ENCODE results near the gene PLCB1.

Gene PLCB1

GRCh38 chr20:8223091-8223870 is 91.2 kb downstream of the PLCB1 start:
- Histone ChIP-seq H3K4me1 (ENCODE audit: control extremely low read depth in 1 of 4, control insufficient read depth in 4 of 4, insufficient read depth in 4 of 4, low read length in 3 of 4) (no peaks in the 10 kb centered on the region), H3K36me3 (ENCODE audit: control insufficient read depth in 4 of 4, insufficient read depth in 4 of 4, low read length in 3 of 4) (peaks cover 0 to 4% (median 2%) of the 10 kb centered on the region in 4 experiments), H3K27me3 (replicated peaks in 2 of 5; ENCODE audit: control insufficient read depth in 4 of 5, insufficient read depth in 5 of 5, low read length in 4 of 5) (no peaks in the 10 kb centered on the region), H3K9me3 (ENCODE audit: control extremely low read depth in 1 of 5, control insufficient read depth in 4 of 5, insufficient read depth in 2 of 5, low read depth in 1 of 5, low read length in 4 of 5) (peaks cover 0 to 12% (median 0%) of the 10 kb centered on the region in 5 experiments), H3K4me3 (ENCODE audit: control insufficient read depth in 1 of 7, extremely low read depth in 1 of 7, insufficient read depth in 4 of 7, low read depth in 2 of 7, low read length in 6 of 7) (no peak overlapping the region), H3K27ac (ENCODE audit: insufficient read depth in 1 of 2, low read depth in 1 of 2, low read length in 2 of 2, poor library complexity in 1 of 2, severe bottlenecking in 2 of 2) (no peak overlapping the region)
- no peak for DNase-seq
- WGBS (ENCODE audit: insufficient coverage): no CpG with 5 or more reads among the region's 2 CpGs
- POLR2A ChIA-PET: no interaction called here
- CTCF ChIA-PET: no interaction called here

GRCh38 chr20:8225658-8226057 is 93.6 kb downstream of the PLCB1 start:
- ChIA-PET POLR2A (no interaction called here), CTCF (interaction anchor here (0.6 kb wide), 1 partner anchor 13 kb away, joined by 3 read pairs; no protein-coding TSS in a partner anchor)
- Histone ChIP-seq H3K27me3 (replicated peaks in 2 of 5; ENCODE audit: control insufficient read depth in 4 of 5, insufficient read depth in 5 of 5, low read length in 4 of 5) (no peaks in the 10 kb centered on the region), H3K36me3 (ENCODE audit: control insufficient read depth in 4 of 4, insufficient read depth in 4 of 4, low read length in 3 of 4) (peaks cover 0 to 5% (median 2%) of the 10 kb centered on the region in 4 experiments), H3K27ac (ENCODE audit: insufficient read depth in 1 of 2, low read depth in 1 of 2, low read length in 2 of 2, poor library complexity in 1 of 2, severe bottlenecking in 2 of 2) (no peak overlapping the region), H3K4me1 (ENCODE audit: control extremely low read depth in 1 of 4, control insufficient read depth in 4 of 4, insufficient read depth in 4 of 4, low read length in 3 of 4) (no peaks in the 10 kb centered on the region), H3K4me3 (ENCODE audit: control insufficient read depth in 1 of 7, extremely low read depth in 1 of 7, insufficient read depth in 4 of 7, low read depth in 2 of 7, low read length in 6 of 7) (no peak overlapping the region), H3K9me3 (ENCODE audit: control extremely low read depth in 1 of 5, control insufficient read depth in 4 of 5, insufficient read depth in 2 of 5, low read depth in 1 of 5, low read length in 4 of 5) (peaks cover 0 to 12% (median 0%) of the 10 kb centered on the region in 5 experiments)
- 100% methylated on average over 1 of the region's 3 CpGs for WGBS (ENCODE audit: insufficient coverage)
- DNase-seq: no peak

GRCh38 chr20:8226106-8226505 is 94.0 kb downstream of the PLCB1 start:
- ChIA-PET CTCF (no interaction called here), POLR2A (no interaction called here)
- no peak for DNase-seq
- Histone ChIP-seq H3K4me1 (ENCODE audit: control extremely low read depth in 1 of 4, control insufficient read depth in 4 of 4, insufficient read depth in 4 of 4, low read length in 3 of 4) (no peaks in the 10 kb centered on the region), H3K27me3 (replicated peaks in 2 of 5; ENCODE audit: control insufficient read depth in 4 of 5, insufficient read depth in 5 of 5, low read length in 4 of 5) (no peaks in the 10 kb centered on the region), H3K27ac (ENCODE audit: insufficient read depth in 1 of 2, low read depth in 1 of 2, low read length in 2 of 2, poor library complexity in 1 of 2, severe bottlenecking in 2 of 2) (no peak overlapping the region), H3K4me3 (ENCODE audit: control insufficient read depth in 1 of 7, extremely low read depth in 1 of 7, insufficient read depth in 4 of 7, low read depth in 2 of 7, low read length in 6 of 7) (no peak overlapping the region), H3K9me3 (ENCODE audit: control extremely low read depth in 1 of 5, control insufficient read depth in 4 of 5, insufficient read depth in 2 of 5, low read depth in 1 of 5, low read length in 4 of 5) (peaks cover 0 to 12% (median 0%) of the 10 kb centered on the region in 5 experiments), H3K36me3 (ENCODE audit: control insufficient read depth in 4 of 4, insufficient read depth in 4 of 4, low read length in 3 of 4) (peaks cover 0 to 5% (median 2%) of the 10 kb centered on the region in 4 experiments)
- WGBS (ENCODE audit: insufficient coverage): 100% methylated on average over 1 of the region's 2 CpGs

- Histone ChIP-seq H3K27ac (ENCODE audit: insufficient read depth in 1 of 2, low read depth in 1 of 2, low read length in 2 of 2, poor library complexity in 1 of 2, severe bottlenecking in 2 of 2) (no peak overlapping the region), H3K36me3 (ENCODE audit: control insufficient read depth in 4 of 4, insufficient read depth in 4 of 4, low read length in 3 of 4) (peaks cover 0 to 5% (median 2%) of the 10 kb centered on the region in 4 experiments), H3K4me3 (ENCODE audit: control insufficient read depth in 1 of 7, extremely low read depth in 1 of 7, insufficient read depth in 4 of 7, low read depth in 2 of 7, low read length in 6 of 7) (no peak overlapping the region), H3K27me3 (replicated peaks in 2 of 5; ENCODE audit: control insufficient read depth in 4 of 5, insufficient read depth in 5 of 5, low read length in 4 of 5) (no peaks in the 10 kb centered on the region), H3K4me1 (ENCODE audit: control extremely low read depth in 1 of 4, control insufficient read depth in 4 of 4, insufficient read depth in 4 of 4, low read length in 3 of 4) (no peaks in the 10 kb centered on the region), H3K9me3 (ENCODE audit: control extremely low read depth in 1 of 5, control insufficient read depth in 4 of 5, insufficient read depth in 2 of 5, low read depth in 1 of 5, low read length in 4 of 5) (peaks cover 0 to 9% (median 0%) of the 10 kb centered on the region in 5 experiments)
- WGBS (ENCODE audit: insufficient coverage): 100% methylated on average over 3 of the region's 3 CpGs
- ChIA-PET POLR2A (no interaction called here), CTCF (interaction anchor here (1.4 kb wide), 1 partner anchor 11 kb away, joined by 4 read pairs; no protein-coding TSS in a partner anchor)
- DNase-seq: no peak
These were observed 95.2 kb downstream of the PLCB1 start for GRCh38 chr20:8227293-8227692.

- peaks cover 0 to 7% (median 0%) of the 10 kb centered on the region in 4 experiments for H3K36me3 ChIP-seq (ENCODE audit: control insufficient read depth in 4 of 4, insufficient read depth in 4 of 4, low read length in 3 of 4)
- no CpG with 5 or more reads among the region's 3 CpGs for WGBS (ENCODE audit: insufficient coverage)
- DNase-seq: no peak
- H3K27me3 ChIP-seq (replicated peaks in 2 of 5; ENCODE audit: control insufficient read depth in 4 of 5, insufficient read depth in 5 of 5, low read length in 4 of 5): no peaks in the 10 kb centered on the region
- H3K27ac ChIP-seq (ENCODE audit: insufficient read depth in 1 of 2, low read depth in 1 of 2, low read length in 2 of 2, poor library complexity in 1 of 2, severe bottlenecking in 2 of 2): no peak overlapping the region
- ChIA-PET CTCF (interaction anchor here (1.4 to 5.3 kb wide), 3 partner anchors 8 to 60 kb away, joined by 4 to 33 read pairs (median 5); no protein-coding TSS in a partner anchor), POLR2A (no interaction called here)
- H3K4me3 ChIP-seq (ENCODE audit: control insufficient read depth in 1 of 7, extremely low read depth in 1 of 7, insufficient read depth in 4 of 7, low read depth in 2 of 7, low read length in 6 of 7): no peak overlapping the region
- no peaks in the 10 kb centered on the region for H3K4me1 ChIP-seq (ENCODE audit: control extremely low read depth in 1 of 4, control insufficient read depth in 4 of 4, insufficient read depth in 4 of 4, low read length in 3 of 4)
- H3K9me3 ChIP-seq (ENCODE audit: control extremely low read depth in 1 of 5, control insufficient read depth in 4 of 5, insufficient read depth in 2 of 5, low read depth in 1 of 5, low read length in 4 of 5): peaks cover 0 to 2% (median 0%) of the 10 kb centered on the region in 5 experiments
These were observed 96.2 kb downstream of the PLCB1 start for GRCh38 chr20:8228315-8228714.

- no peak for DNase-seq
- WGBS (ENCODE audit: insufficient coverage): 100% methylated on average over 1 of the region's 1 CpG
- Histone ChIP-seq H3K9me3 (ENCODE audit: control extremely low read depth in 1 of 5, control insufficient read depth in 4 of 5, insufficient read depth in 2 of 5, low read depth in 1 of 5, low read length in 4 of 5) (no peaks in the 10 kb centered on the region), H3K4me1 (ENCODE audit: control extremely low read depth in 1 of 4, control insufficient read depth in 4 of 4, insufficient read depth in 4 of 4, low read length in 3 of 4) (no peaks in the 10 kb centered on the region), H3K27me3 (replicated peaks in 2 of 5; ENCODE audit: control insufficient read depth in 4 of 5, insufficient read depth in 5 of 5, low read length in 4 of 5) (no peaks in the 10 kb centered on the region), H3K27ac (ENCODE audit: insufficient read depth in 1 of 2, low read depth in 1 of 2, low read length in 2 of 2, poor library complexity in 1 of 2, severe bottlenecking in 2 of 2) (no peak overlapping the region), H3K36me3 (ENCODE audit: control insufficient read depth in 4 of 4, insufficient read depth in 4 of 4, low read length in 3 of 4) (peaks cover 0 to 7% (median 0%) of the 10 kb centered on the region in 4 experiments), H3K4me3 (ENCODE audit: control insufficient read depth in 1 of 7, extremely low read depth in 1 of 7, insufficient read depth in 4 of 7, low read depth in 2 of 7, low read length in 6 of 7) (no peak overlapping the region)
- POLR2A ChIA-PET: no interaction called here
- CTCF ChIA-PET: interaction anchor here (1.1 to 5.3 kb wide), 3 partner anchors 9 to 59 kb away, joined by 3 to 33 read pairs (median 5); no protein-coding TSS in a partner anchor
These were observed 97.0 kb downstream of the PLCB1 start for GRCh38 chr20:8229090-8229489.

- ChIA-PET CTCF (interaction anchor here (1.1 to 5.3 kb wide), 2 partner anchors 11 to 17 kb away, joined by 4 to 33 read pairs; no protein-coding TSS in a partner anchor), POLR2A (no interaction called here)
- DNase-seq: no peak
These were observed 99.0 kb downstream of the PLCB1 start for GRCh38 chr20:8231038-8231437.

More at GRCh38 chr20:8231038-8231437, 99.0 kb downstream of the PLCB1 start:
- Histone ChIP-seq H3K4me1 (ENCODE audit: control extremely low read depth in 1 of 4, control insufficient read depth in 4 of 4, insufficient read depth in 4 of 4, low read length in 3 of 4) (no peaks in the 10 kb centered on the region), H3K27me3 (replicated peaks in 2 of 5; ENCODE audit: control insufficient read depth in 4 of 5, insufficient read depth in 5 of 5, low read length in 4 of 5) (no peaks in the 10 kb centered on the region), H3K36me3 (ENCODE audit: control insufficient read depth in 4 of 4, insufficient read depth in 4 of 4, low read length in 3 of 4) (peaks cover 0 to 7% (median 0%) of the 10 kb centered on the region in 4 experiments), H3K27ac (ENCODE audit: insufficient read depth in 1 of 2, low read depth in 1 of 2, low read length in 2 of 2, poor library complexity in 1 of 2, severe bottlenecking in 2 of 2) (no peak overlapping the region), H3K4me3 (ENCODE audit: control insufficient read depth in 1 of 7, extremely low read depth in 1 of 7, insufficient read depth in 4 of 7, low read depth in 2 of 7, low read length in 6 of 7) (no peak overlapping the region), H3K9me3 (ENCODE audit: control extremely low read depth in 1 of 5, control insufficient read depth in 4 of 5, insufficient read depth in 2 of 5, low read depth in 1 of 5, low read length in 4 of 5) (no peaks in the 10 kb centered on the region)

Measured in common myeloid progenitor, CD34-positive (primary cell).